Measurements from ENCODE around the gene CC2D1A.
"Not testable (repeated sequence)": the region's sequence is repeated elsewhere in the genome, so short reads cannot be mapped to it uniquely, and the experiment has no call there.

Gene CC2D1A

DNA sequence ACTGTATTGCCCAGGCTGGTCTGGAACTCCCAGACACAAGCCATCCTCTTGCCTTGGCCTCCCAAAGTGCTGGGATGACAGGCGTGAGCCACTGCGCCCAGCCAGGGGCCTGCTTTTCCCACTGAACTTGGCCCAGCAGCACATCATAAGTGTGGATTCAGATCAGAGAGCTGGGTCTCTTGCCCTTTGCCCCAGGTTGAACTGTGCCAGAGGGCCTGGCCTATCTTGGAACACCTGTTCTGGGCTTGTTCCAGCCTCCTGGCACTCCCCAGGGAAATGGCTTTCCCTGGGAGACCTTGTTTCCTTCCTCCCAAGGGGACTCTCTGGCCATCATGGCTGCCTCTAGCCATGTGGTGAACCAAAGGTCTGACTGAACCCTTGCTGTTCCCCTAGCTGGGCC, 3.4 kb downstream of the CC2D1A start:
- DNase-seq = no peak

DNA sequence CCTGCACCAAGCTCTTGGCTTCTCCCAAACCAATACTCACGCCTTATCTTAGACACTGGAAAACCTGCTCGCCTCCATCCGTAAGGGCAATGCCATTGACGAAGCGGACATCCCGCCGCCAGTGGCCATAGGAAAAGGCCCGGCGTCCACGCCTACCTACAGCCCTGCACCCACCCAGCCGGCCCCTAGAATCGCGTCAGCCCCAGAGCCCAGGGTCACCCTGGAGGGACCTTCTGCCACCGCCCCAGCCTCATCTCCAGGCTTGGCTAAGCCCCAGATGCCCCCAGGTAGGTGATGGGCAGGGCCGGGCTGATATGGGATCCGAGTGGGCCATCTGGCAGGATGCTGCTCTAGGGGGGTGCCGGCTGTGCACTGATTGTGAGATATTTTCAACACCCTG, 7.4 kb downstream of the CC2D1A start:
- no peak for DNase-seq

DNA sequence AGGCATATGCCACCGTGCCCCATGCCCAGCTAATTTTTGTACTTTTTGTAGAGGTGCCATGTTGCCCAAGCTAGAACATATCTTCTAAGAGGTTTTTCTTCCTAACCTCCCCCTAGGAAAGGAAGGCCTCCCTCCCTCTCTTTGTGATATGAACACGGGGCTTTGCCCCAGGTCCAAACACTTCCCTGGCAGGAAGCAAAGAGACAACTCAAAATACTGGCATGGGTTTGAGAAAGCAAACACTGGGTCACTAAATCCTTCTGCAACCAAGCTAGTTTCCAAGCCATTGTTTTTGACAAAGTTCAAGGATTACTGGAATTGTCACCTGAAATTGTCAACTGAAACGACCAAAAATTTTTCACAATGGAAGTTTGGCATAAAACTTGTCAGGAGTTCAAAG, 8.8 kb downstream of the CC2D1A start:
- DNase-seq = no peak

DNA sequence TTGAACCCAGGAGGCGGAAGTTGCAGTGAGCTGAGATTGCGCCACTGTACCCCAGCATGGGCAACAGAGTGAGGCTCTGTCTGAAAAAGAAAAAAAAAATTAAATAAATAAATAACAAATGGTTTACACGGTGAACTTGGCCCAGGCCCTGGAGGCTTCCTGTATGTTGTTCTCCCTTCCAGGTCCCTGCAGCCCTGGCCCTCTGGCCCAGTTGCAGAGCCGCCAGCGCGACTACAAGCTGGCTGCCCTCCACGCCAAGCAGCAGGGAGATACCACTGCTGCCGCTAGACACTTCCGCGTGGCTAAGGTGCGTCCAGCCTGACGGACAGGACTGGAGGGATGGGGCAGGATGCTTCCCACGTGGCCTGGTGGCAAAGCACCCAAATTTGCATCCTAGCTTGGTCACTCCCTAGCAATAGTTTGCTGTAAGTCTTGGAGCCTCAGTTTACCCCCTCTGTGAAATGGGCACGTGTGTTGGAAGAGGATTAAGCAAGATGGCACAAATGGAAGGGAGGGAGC, 11.9 kb downstream of the CC2D1A start:
- DNase-seq = no peak

DNA sequence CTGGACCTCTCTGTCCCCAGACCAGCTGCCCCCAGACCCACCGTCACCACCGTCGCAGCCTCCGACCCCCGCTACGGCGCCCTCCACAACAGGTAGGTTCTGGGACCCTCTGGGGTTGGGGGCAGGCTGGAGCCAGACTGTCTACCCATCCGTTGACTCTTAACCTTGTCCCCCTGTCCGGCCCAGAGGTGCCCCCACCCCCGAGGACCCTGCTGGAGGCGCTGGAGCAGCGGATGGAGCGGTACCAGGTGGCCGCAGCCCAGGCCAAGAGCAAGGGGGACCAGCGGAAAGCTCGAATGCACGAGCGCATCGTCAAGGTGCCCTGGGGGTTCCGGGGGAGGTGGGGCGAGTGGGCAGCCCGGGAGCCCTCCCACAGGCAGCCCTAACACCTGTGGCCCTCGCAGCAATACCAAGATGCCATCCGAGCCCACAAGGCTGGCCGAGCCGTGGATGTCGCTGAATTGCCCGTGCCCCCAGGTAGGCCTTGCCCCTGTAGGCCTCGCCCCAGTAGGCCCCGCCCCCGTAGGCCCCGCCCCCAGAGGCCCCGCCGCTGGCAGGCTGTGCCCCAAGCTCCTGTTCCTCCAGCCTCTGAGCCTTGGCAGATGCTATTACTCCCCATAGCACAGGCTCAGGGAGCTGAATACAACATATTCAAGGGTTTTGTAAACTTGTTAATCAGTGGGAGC, 12.9 kb downstream of the CC2D1A start:
- no peak for DNase-seq

DNA sequence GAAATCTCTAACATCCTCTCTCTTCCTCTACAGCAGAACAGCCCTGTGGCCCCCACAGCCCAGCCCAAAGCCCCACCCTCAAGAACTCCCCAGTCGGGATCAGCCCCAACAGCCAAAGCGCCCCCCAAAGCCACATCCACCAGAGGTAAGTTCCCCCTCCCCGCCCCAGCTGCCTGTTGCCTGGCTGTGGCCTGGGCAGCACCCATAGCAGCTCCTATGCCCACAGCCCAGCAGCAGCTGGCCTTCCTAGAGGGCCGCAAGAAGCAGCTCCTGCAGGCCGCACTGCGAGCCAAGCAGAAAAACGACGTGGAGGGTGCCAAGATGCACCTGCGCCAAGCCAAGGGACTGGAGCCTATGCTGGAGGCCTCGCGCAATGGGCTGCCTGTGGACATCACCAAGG, 14.5 kb downstream of the CC2D1A start:
- no peak for DNase-seq

DNA sequence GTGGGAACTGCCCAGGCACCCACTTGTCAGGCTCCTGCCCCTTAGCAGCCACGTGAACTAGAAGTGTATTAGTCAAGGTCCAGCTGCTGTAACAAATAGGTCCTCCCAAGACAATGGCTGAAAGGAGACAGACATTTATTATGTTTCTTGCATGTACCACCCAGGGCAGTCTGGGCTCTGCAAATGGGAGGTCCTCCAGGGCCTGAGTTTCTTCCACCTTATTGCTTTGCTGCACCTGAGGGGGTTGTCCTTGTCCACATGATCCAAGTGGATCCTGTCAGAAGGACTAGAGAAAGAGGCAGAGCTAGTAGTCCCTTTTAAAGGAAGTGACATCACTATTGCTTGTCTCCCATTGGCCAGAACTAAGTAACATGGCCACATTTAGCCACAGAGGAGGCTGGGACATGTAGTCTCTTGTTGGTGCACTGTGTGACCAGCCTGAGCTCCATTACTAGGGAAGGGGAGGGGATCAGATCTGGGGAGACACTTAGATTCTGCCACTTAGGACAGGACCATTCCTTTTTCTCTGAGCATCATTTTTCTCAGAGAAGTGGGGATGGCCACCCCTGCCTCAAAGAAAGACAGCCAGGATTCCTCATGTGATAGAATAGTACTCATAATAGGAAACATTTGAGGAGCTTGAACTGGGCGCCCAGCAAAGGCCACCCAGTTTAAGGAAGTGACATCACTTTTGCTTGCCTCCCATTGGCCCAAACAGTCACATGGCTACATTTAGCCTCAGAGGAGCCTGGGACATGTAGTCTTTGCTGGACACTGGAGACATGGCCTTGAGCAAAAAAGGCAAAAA, 15.1 kb downstream of the CC2D1A start:
- no peak for DNase-seq

DNA sequence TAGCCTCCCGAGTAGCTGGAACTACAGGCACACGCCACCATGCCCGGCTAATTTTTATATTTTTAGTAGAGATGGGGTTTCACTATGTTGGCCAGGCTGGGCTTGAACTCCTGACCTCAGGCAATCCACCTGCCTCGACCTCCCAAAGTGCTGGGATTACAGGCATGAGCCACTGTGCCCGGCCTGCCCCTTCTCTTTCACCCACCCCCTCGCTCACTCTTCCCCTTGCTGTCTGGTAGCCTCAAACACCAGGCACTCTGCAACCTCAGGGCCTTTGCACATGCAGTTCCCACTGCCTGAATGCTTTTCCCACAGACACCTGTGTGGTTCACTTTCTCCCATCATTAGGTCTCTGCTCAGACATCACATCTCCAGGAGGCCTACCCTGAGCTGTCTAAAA, 16.1 kb downstream of the CC2D1A start:
- DNase-seq = not testable (repeated sequence)

DNA sequence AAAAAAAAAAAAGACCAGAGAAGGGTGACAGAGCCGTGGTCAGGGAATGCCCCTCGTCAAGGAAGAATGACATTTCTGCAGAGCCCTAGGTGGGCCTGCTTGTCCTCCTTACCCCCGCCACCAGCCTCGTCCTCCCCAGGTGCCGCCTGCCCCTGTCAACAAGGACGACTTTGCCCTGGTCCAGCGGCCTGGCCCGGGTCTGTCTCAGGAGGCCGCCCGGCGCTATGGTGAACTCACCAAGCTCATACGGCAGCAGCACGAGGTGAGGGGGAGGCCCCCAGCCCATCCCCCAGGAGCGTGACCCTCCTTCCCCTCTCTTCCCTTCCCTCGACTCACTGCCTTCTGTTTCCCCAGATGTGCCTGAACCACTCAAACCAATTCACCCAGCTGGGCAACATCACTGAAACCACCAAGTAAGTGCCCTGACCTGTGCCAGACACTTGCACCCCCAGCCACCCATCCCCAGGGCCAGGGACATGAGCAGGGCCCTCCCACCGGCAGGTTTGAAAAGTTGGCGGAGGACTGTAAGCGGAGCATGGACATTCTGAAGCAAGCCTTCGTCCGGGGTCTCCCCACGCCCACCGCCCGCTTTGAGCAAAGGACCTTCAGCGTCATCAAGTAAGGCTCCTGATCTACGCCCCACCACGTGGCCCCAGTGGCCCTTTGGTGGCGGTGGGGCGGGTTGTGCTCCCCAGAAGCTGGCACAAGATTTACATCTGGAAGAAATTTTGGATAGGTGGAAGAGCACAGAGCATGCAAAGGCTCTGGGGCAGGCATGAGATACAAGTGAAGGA, 17.4 kb downstream of the CC2D1A start:
- no peak for DNase-seq

DNA sequence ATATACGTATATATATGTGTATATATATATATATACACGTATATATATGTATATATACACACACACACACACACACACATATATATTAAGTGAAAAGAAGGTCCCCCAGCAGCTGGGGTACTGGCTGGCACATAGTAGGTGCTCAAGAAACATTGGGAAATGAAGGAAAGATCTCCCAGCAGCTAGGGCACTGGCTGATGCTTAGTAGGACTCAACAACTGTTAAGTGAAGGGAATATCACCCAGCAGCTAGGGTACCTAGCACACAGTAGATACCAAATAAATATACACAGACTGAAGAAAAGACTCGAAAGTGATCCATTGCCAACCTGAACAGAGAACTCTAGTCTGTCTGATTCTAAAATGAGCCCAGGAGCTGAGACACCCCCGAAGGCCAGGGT, 20.0 kb downstream of the CC2D1A start:
- no peak for DNase-seq

DNA sequence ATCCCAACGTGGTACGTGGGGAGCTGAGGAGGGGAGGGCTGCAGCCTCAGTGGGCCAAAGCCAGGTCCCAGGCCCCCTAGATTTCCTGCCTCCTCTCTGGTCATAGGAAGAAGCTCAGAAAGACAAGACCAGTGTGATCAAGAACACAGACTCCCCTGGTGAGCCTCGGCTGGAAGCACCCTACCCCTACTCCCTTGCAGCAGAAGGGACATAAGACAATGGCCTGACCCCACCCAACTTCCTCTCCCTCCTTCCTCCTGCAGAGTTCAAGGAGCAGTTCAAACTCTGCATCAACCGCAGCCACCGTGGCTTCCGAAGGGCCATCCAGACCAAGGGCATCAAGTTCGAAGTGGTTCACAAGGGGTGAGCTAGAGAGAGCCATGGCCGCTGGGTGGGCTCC, 20.7 kb downstream of the CC2D1A start:
- DNase-seq = no peak

DNA sequence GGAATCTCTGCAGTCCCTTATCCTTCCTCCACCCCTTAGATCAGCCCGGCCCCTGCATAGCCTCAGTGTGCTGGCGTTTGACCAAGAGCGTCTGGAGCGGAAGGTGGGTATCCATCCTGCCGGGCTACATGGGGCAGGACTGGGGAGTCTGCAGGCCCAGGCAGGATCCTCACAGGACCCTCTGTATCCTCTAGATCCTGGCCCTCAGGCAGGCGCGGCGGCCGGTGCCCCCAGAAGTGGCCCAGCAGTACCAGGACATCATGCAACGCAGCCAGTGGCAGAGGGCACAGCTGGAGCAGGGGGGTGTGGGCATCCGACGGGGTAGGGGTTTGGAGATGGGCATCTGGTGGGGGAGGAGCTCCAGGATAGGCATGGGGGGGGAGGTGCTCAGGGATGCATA, 23.3 kb downstream of the CC2D1A start:
- no peak for DNase-seq

DNA sequence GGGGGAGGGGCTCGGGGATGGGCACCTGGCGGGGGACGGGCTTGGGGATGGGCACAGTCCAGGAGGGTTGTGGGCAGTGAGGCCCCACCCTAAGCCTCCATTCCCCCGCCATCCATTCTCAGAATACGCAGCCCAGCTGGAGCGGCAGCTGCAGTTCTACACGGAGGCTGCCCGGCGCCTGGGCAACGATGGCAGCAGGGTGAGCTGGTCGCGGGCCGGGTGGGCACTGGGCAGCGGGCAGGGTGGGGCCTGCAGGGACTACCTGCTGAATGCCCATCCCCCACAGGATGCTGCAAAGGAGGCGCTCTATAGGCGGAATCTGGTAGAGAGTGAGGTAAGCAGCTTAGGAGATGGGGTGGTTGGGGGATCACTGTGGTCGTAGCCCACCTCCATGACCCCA, 24.0 kb downstream of the CC2D1A start:
- no peak for DNase-seq

DNA sequence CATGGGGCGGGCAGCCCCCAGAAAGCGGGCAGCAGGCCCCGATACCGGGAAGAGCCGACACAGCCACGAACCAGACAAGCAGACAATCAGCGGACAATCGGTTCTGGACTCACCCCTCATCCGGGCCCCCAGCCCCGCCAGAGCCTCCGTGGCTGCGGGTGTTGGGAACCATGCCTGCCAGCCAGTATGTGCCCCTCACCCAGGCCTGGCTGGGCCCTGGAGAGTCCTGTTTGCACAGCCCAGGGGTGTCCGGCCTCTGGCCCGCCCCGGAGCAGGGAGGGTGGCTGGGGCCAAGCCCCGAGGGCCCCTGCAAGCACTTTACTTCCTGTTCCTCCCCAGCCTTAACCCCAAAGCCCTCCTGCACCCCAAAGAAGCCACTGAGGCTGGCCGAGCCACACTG, 24.4 kb downstream of the CC2D1A start:
- DNase-seq = no peak

DNA sequence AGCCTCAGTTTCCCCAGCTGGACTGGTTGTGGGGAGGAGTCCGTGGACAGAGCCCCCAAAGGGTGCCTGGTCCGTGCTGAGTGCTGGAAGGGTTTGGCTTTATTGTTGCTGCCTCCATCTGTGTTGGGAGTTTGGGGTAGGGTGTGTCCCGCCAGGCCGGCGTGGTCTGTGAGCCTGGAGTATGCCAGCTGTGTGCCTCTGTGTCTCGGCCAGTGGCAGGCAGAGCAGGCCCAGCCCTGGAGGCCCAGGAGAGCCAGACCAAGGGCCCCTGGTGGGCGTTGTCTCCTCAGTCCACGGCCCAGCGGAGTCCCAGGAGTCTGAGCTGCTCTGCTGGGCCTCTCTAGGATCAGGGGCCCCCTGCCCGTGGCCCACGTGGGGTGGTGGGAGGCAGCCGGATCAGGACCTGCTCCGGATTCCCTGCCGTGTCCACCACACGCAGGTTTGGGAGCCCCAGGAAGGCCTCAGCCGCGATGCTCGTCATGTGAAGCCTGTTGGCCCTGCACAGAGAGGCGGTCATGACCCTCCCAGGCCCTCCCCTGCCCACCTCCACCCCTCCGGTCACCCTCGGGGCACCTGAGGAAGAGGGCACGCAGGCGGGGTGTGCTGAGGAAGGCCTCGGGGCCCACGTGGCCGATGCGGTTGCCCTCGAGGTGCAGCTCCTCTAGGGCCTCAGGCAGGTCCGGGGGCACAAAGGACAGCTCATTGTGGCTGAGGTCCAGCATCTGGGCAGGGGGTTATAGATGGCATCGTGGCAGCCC, 25.6 kb downstream of the CC2D1A start:
- DNase-seq = no peak

DNA sequence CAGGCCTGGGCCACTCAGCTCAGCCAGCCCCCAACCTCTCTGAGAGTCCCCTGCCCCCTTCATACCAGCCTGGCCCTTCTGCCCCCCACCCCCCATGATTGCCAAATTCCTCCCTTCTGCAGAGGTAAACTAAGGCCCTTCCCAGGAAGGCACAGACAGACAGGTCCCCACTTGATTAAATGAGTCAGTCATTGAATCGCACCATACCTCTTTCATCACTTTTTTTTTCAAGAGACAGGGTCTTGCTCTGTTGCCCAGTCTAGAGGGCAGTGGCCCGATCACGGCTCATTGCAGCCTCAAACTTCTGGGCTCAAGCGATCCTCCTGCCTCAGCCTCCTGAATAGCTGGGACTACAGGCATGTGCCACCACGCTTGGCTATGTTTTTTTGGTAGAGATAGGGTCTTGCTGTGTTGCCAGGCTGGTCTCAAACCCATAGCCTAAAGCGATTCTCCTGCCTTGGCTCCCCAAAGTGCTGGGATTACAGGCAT, 26.2 kb downstream of the CC2D1A start:
- no peak for DNase-seq

DNA sequence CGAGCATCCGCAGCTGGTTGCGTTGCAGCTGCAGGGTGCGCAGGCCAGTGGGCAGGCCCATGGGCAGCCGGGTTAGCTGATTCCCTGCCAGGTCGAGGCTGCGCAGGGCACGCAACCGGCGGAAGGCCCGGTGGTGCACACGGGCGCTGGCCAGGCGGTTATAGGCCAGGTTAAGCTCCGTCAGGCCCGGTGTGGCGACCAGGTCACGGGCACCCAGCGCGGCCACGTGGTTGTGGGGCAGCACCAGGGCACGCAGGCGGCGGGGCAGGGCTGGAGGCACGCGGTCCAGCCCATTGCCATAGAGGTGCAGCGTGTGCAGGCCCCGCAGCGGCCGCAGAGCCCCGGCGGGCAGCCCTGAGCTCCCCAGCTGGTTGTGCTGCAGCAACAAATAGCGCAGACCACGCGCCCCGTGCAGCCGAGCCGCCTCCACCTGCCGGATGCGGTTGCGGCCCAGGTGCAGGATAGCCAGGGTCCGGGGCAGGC, 27.0 kb downstream of the CC2D1A start:
- no peak for DNase-seq

DNA sequence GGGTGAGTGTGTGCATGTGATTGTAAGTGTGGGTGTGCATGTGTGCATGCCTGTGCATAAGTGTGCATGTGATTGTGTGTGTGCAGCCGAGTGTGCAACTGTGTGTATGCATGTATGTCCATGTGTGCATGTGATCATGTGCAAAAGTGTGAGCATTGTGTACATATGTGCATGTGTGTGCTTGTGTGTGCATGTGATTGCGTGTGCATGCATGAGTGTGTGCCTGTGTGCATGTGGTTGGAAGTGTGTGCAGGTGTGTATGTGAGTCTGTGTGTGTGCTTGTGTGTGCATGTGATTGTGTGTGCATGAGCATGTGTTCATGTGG, 28.7 kb downstream of the CC2D1A start:
- no peak for DNase-seq

DNA sequence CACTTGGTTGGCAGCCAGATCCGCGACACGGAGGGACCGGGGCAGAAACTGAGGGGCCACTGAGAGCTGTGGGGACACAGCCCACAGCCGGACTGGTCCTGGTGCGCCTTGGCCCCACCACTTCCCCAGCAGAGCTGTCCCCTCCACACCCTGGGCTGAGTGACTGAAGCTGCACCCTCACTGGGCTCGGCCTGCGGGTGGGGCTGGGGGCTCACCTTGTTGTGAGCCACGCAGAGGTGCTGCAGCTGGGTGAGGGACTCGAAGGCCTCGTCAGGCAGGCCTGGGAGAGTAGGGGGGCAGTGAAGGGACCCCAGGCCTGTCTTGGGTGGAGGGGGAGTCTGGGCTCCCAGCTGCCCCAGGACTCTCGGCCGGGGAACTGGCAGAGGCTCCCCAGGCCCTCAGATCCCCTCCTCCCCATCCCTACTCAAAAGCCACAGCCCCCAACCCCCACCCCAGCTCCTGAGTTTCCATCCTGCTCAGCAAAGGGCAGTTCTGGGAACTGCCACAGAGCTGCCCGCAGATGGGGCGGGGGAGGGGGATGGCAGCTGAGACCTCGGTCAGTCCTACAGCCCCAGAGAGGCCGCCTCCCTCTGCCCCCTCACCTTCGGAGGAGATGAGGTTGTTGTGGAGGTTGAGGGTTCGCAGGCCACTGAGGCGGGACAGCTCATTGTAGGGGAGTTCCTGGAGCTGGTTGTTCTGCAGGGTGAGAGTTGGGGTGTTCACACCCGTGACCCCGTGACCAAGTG, 29.9 kb downstream of the CC2D1A start:
- DNase-seq = no peak

DNA sequence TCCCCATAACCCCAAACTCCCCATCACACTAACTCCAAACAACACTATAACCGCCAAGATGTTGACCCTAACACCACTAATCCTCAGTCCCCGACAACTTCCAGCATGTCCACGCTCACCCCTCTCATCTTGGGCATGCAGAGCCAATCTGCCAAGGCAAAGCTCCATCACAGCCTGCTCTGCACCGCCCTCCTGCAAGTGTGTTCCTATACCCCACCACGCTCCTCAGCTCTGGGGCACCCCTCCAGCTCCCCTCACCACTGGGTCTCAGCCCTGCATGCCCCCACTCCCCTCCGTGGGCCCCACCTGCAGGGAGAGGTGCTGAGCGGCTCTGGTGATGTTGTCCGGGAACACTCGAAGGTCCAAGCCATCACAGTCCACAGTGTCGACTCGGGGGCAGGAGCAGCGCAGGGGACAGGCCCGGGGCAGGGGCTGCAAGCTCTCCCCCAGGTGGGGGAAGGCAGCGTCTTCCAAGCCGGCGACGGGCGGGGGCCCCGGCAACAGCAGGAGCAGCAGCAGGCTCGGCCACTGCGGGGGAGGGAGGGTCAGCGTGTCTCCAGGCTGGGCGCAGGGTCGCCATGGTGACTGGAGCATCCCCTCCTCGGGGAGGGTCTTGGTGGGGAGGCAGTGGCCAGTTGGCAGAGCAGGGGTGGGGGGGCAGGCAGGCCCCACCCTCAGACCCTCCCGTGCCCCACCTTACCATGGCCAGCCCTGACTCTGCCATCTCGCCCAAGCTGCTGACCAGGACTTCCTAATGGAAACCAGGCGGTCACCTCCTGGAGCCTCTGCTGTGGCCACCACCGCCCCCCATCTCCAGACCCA, 31.7 kb downstream of the CC2D1A start:
- DNase-seq = no peak

Measured in NCI-H187 treated with DMSO at 0.1 percent for 48 hours (cell line).